Lower leg skin (tissue), 3 donors: ENCODE data around the gene CDH22.

Experiments
- POLR2A ChIP-seq, 2 donors: fragments of 450-650 bp; IDR thresholded peaks; one replicate each; pipeline ENCODE4 v1.6.1; 2016 to 2017; ENCODE audit warnings: antibody characterized with exemption in 2 of 2, mild to moderate bottlenecking in 1 of 2, moderate library complexity in 1 of 2
- TF ChIP-seq, protein P1 (sequence below), 3 donors: fragments of 450-650 bp; IDR thresholded peaks; one replicate each; pipeline ENCODE4 v1.5.1; 2016; ENCODE audit warnings: antibody characterized with exemption in 3 of 3, mild to moderate bottlenecking in 3 of 3, moderate library complexity in 2 of 3

DNA sequence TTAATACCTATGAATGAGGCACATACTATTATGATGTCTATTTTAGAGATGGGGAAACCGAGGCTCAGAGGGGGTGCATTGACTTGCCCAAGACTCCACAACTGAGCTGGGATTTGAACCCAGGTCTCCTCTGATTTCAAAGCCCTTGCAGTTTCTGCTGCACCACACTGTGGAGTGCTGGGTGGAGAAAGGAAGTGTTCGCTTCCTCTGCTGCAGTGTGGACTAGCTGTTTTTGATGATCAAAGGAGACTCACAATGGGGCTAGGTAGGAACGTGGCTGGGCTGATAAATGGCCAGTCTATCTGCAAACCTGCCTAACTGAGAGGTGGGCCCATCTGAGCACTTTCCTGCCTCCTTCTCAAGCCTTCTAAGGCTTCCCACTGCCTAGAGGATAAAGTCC is 102.9 kb downstream of the CDH22 start:
- TF ChIP-seq, protein P1, sequence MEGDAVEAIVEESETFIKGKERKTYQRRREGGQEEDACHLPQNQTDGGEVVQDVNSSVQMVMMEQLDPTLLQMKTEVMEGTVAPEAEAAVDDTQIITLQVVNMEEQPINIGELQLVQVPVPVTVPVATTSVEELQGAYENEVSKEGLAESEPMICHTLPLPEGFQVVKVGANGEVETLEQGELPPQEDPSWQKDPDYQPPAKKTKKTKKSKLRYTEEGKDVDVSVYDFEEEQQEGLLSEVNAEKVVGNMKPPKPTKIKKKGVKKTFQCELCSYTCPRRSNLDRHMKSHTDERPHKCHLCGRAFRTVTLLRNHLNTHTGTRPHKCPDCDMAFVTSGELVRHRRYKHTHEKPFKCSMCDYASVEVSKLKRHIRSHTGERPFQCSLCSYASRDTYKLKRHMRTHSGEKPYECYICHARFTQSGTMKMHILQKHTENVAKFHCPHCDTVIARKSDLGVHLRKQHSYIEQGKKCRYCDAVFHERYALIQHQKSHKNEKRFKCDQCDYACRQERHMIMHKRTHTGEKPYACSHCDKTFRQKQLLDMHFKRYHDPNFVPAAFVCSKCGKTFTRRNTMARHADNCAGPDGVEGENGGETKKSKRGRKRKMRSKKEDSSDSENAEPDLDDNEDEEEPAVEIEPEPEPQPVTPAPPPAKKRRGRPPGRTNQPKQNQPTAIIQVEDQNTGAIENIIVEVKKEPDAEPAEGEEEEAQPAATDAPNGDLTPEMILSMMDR (IDR thresholded peaks at IDR 0.05) = no peak
- no peak for TF ChIP-seq POLR2A (IDR thresholded peaks at IDR 0.05)
